AG09309 (cell line): ENCODE data around the gene OCA2.

Experiments used
- DNase-seq: peaks from one replicate; pipeline ENCODE4 v3.0.0-alpha.2; 2010; ENCODE audit warnings: low read depth
- H3K4me3 ChIP-seq: 2 replicates; pipeline ENCODE4 v1.5.1; 2011; ENCODE audit warnings: mild to moderate bottlenecking, low read depth, low read length, moderate library complexity; ENCODE audit not compliant: control insufficient read depth
- CTCF ChIP-seq: IDR thresholded peaks from 2 replicates; pipeline ENCODE4 v1.5.1; 2011; ENCODE audit warnings: mild to moderate bottlenecking, low read depth, low read length, inconsistent platforms; ENCODE audit not compliant: insufficient read depth, control insufficient read depth; ENCODE audit errors: missing control alignments

OCA2 gene

GRCh38 chr15:27873039-27873438 lies 226.1 kb downstream of the OCA2 start:
- H3K4me3 ChIP-seq: no peak overlapping the region
- DNase-seq: no peak
- no peak for TF ChIP-seq CTCF

GRCh38 chr15:27872355-27872754 lies 226.8 kb downstream of the OCA2 start:
- no peak overlapping the region for H3K4me3 ChIP-seq
- no peak for TF ChIP-seq CTCF
- DNase-seq: no peak

GRCh38 chr15:27871902-27872260 lies 227.2 kb downstream of the OCA2 start:
- no peak for TF ChIP-seq CTCF
- DNase-seq: no peak
- H3K4me3 ChIP-seq: no peak overlapping the region

- DNase-seq: no peak
- TF ChIP-seq CTCF: no peak
- no peak overlapping the region for H3K4me3 ChIP-seq
These were observed 227.8 kb downstream of the OCA2 start for GRCh38 chr15:27871078-27871901.

- no peak for DNase-seq
- H3K4me3 ChIP-seq: no peak overlapping the region
- TF ChIP-seq CTCF: no peak
These were observed 228.8 kb downstream of the OCA2 start for GRCh38 chr15:27870320-27870719.

- H3K4me3 ChIP-seq: no peak overlapping the region
- no peak for TF ChIP-seq CTCF
- DNase-seq: no peak
These were observed 229.3 kb downstream of the OCA2 start for GRCh38 chr15:27869697-27870281.
